Measurements from ENCODE around the gene PARVA. TPM values are rescaled to one million over a fixed set of nuclear protein-coding genes. Genes with fewer than 3 reads are reported as not detected.

The PARVA gene
- total and polyA plus RNA-seq, 9 of the 15 experiments (the other 6 are each of a cell fraction or from before 2014, with no cell fraction given): 0.11 TPM; not detected in 8

GRCh38 chr11:12526789-12527188 lies 149.4 kb downstream of the PARVA start (continued):
- TF ChIP-seq HINFP (tag; conservative IDR thresholded peaks at IDR 0.05; ENCODE audit: low read depth) (no peak), ZNF282 (CRISPR knock-in tag; IDR thresholded peaks at IDR 0.05) (no peak), NCOR1 (IDR thresholded peaks at IDR 0.05) (no peak)

- CTCF ChIA-PET (ENCODE audit: low intra/inter-chr PET ratio): no interaction called here
Measured at GRCh38 chr11:12528487-12528886, 151.1 kb downstream of the PARVA start.

More at GRCh38 chr11:12528487-12528886, 151.1 kb downstream of the PARVA start:
- peaks cover 52 to 56% of the 10 kb centered on the region in 2 experiments for H3K27me3 ChIP-seq (ENCODE audit: control insufficient read depth in 2 of 2, insufficient read depth in 2 of 2, low read length in 2 of 2)
- no peak for FAIRE-seq
- no peaks in the 10 kb centered on the region for H3K79me2 ChIP-seq (ENCODE audit: control insufficient read depth, insufficient read depth, low read length)
- no peak for DNase-seq (ENCODE audit: extremely low read depth in 1 of 4, low spot score in 3 of 4)
- H3K4me2 ChIP-seq (ENCODE audit: insufficient read depth, low read length): no peak overlapping the region
- no peak overlapping the region for H3K4me3 ChIP-seq
- no peaks in the 10 kb centered on the region for H3K36me3 ChIP-seq (ENCODE audit: control insufficient read depth, insufficient read depth, low read length)
- no peaks in the 10 kb centered on the region; a peak in 1 of 5 replicates for H3K4me1 ChIP-seq (replicated peaks in 1 of 2; ENCODE audit: control insufficient read depth in 2 of 2, insufficient read depth in 2 of 2, low read length in 2 of 2)
- H4K20me1 ChIP-seq (replicated peaks; ENCODE audit: control insufficient read depth, insufficient read depth, low read length): no peaks in the 10 kb centered on the region
- in situ Hi-C loops (cut with MboI): no loop called here
- no peak overlapping the region for H2AFZ ChIP-seq (ENCODE audit: low read depth, low read length)
- no peaks in the 10 kb centered on the region for H3K9me3 ChIP-seq (replicated peaks; ENCODE audit: control insufficient read depth, insufficient read depth, low read depth, low read length)
- no peak for ATAC-seq
- 0% methylated on average over 2 of the region's 2 CpGs for WGBS (ENCODE audit: insufficient coverage, low coverage, missing lambda C conversion rate)
- POLR2A ChIA-PET: interaction anchor here (0.6 kb wide), 1 partner anchor 106 kb away, joined by 4 read pairs; no protein-coding TSS in a partner anchor
- BruUV-seq (replicated peaks): no TSS peak
- H3K9ac ChIP-seq (ENCODE audit: insufficient read depth in 1 of 2, low read depth in 2 of 2, low read length in 2 of 2): no peak overlapping the region
- no peaks in the 10 kb centered on the region for H3K9me1 ChIP-seq (ENCODE audit: control insufficient read depth, insufficient read depth, low read length)
- intact Hi-C loops (cut with micrococcal nuclease): no loop called here
- TF ChIP-seq SIRT6 (IDR thresholded peaks at IDR 0.05; ENCODE audit: low read depth, low read length): no peak
- TF ChIP-seq NR3C1 (CRISPR knock-in tag; IDR thresholded peaks at IDR 0.05): no peak
- TF ChIP-seq NR4A1 (CRISPR knock-in tag; IDR thresholded peaks at IDR 0.05): no peak
- no peak for TF ChIP-seq NR4A1 (tag; IDR thresholded peaks at IDR 0.05)
- TF ChIP-seq HMGN3 (IDR thresholded peaks at IDR 0.05; ENCODE audit: borderline replicate concordance, extremely low read depth, insufficient read length, low read depth, low read length): no peak
- no peak for TF ChIP-seq ZNF316 (IDR thresholded peaks at IDR 0.05)
- no peak for TF ChIP-seq RNF2 (IDR thresholded peaks at IDR 0.05)
- no peak for TF ChIP-seq RFX7 (CRISPR knock-in tag; IDR thresholded peaks at IDR 0.05)
- no peak for TF ChIP-seq CREB3 (tag; conservative IDR thresholded peaks at IDR 0.05; ENCODE audit: low read depth)
- TF ChIP-seq ZNF436 (CRISPR knock-in tag; IDR thresholded peaks at IDR 0.05): no peak
- no peak for TF ChIP-seq SRF (CRISPR knock-in tag; IDR thresholded peaks at IDR 0.05)
- TF ChIP-seq NR1H2 (CRISPR knock-in tag; IDR thresholded peaks at IDR 0.05): no peak
- no peak for TF ChIP-seq RAD51 (IDR thresholded peaks at IDR 0.05; ENCODE audit: borderline replicate concordance, low read depth)
- H3K27ac ChIP-seq (ENCODE audit: extremely low read depth, low read depth, low read length): no peak overlapping the region

All from K562 (cell line).